ENCODE measurements around the gene DNM3.

DNM3 gene

GRCh38 chr1:172451002-172451443 lies 609.7 kb downstream of the DNM3 start:
- peak; percentile 48 for DNase-seq (ENCODE audit: low read depth)
- no peak for TF ChIP-seq CTCF (IDR thresholded peaks at IDR 0.05; ENCODE audit: low read length, missing control alignments)
- H3K4me3 ChIP-seq (replicated peaks; ENCODE audit: low read depth, low read length), result no peak overlapping the region

GRCh38 chr1:172452536-172453152 lies 611.3 kb downstream of the DNM3 start:
- no peak for DNase-seq (ENCODE audit: low read depth)
- no peak for TF ChIP-seq CTCF (IDR thresholded peaks at IDR 0.05; ENCODE audit: low read length, missing control alignments)
- H3K4me3 ChIP-seq (replicated peaks; ENCODE audit: low read depth, low read length), result no peak overlapping the region

GRCh38 chr1:172453153-172453545 lies 611.9 kb downstream of the DNM3 start:
- no peak for TF ChIP-seq CTCF (IDR thresholded peaks at IDR 0.05; ENCODE audit: low read length, missing control alignments)
- DNase-seq (ENCODE audit: low read depth), result no peak
- no peak overlapping the region for H3K4me3 ChIP-seq (replicated peaks; ENCODE audit: low read depth, low read length)

- no peak for DNase-seq (ENCODE audit: low read depth)
These were observed 612.3 kb downstream of the DNM3 start for GRCh38 chr1:172453607-172454006.

GRCh38 chr1:172455451-172455850 lies 614.2 kb downstream of the DNM3 start:
- no peak for TF ChIP-seq CTCF (IDR thresholded peaks at IDR 0.05; ENCODE audit: low read length, missing control alignments)
- no peak overlapping the region for H3K4me3 ChIP-seq (replicated peaks; ENCODE audit: low read depth, low read length)
- no peak for DNase-seq (ENCODE audit: low read depth)

More at GRCh38 chr1:172453607-172454006, 612.3 kb downstream of the DNM3 start:
- H3K4me3 ChIP-seq (replicated peaks; ENCODE audit: low read depth, low read length), result no peak overlapping the region
- TF ChIP-seq CTCF (IDR thresholded peaks at IDR 0.05; ENCODE audit: low read length, missing control alignments), result no peak

GRCh38 chr1:172456344-172456769 lies 615.1 kb downstream of the DNM3 start:
- no peak overlapping the region for H3K4me3 ChIP-seq (replicated peaks; ENCODE audit: low read depth, low read length)
- DNase-seq (ENCODE audit: low read depth), result no peak
- TF ChIP-seq CTCF (IDR thresholded peaks at IDR 0.05; ENCODE audit: low read length, missing control alignments), result no peak
